Endothelial cell of umbilical vein (primary cell): ENCODE data around the gene KRTCAP2. TPM values are rescaled to one million over a fixed set of nuclear protein-coding genes. Genes with fewer than 3 reads are reported as not detected.

Experiments used
- BruUV-seq: library from RNA; stranded (reverse); fragments of 400-500 nt; replicated peaks from 2 replicates; lab custom pipeline; 2021; lab: Mats Ljungman, UMichigan
- CTCF ChIA-PET: fragments of 300-600, 350-600 bp; sonication (Branson Sonifier 250); formaldehyde crosslinking; loops from one replicate; lab custom pipeline; 2021; ENCODE audit warnings: antibody characterized with exemption, inconsistent platforms; lab: Charles Lee
- POLR2A ChIA-PET: fragments of 300-600, 350-600 bp; sonication (Branson Sonifier 250); formaldehyde crosslinking; loops from one replicate; lab custom pipeline; 2021; ENCODE audit warnings: antibody characterized with exemption, inconsistent platforms; lab: Charles Lee
- DNase-seq: peaks from one replicate; pipeline ENCODE4 v3.0.0-alpha.2; 2011; ENCODE audit warnings: low read depth, low spot score
- FAIRE-seq: peaks from 2 replicates; lab custom pipeline; 2011; peaks lifted over from hg19 to GRCh38; lab: Jason Lieb, UNC
- H2AFZ ChIP-seq: 2 replicates; pipeline ENCODE4 v1.6.0; 2012; ENCODE audit warnings: low read depth, low read length, control low read depth, inconsistent platforms
- H3K27ac ChIP-seq: 2 replicates; pipeline ENCODE4 v1.5.1; 2011; ENCODE audit warnings: low read depth, mild to moderate bottlenecking, control low read depth, low read length, moderate library complexity; ENCODE audit not compliant: insufficient read depth
- H3K27me3 ChIP-seq, 2 experiments: 2 replicates each; pipeline versions ENCODE4 v1.6.0 to v1.6.1; 2011; ENCODE audit warnings: low read length in 2 of 2, mixed read lengths in 1 of 2; ENCODE audit not compliant: control insufficient read depth in 2 of 2, insufficient read depth in 2 of 2
- H3K36me3 ChIP-seq, 2 experiments: 2 replicates in 1 of 2; 3 replicates in 1 of 2; pipeline ENCODE4 v1.5.1; 2011; ENCODE audit warnings: low read length in 2 of 2, mild to moderate bottlenecking in 1 of 2, moderate library complexity in 1 of 2; ENCODE audit not compliant: control insufficient read depth in 2 of 2, insufficient read depth in 2 of 2; ENCODE audit errors: extremely low read depth in 1 of 2
- H3K4me1 ChIP-seq: 3 replicates; pipeline ENCODE4 v1.5.1; 2011; ENCODE audit warnings: mild to moderate bottlenecking, low read length; ENCODE audit not compliant: control insufficient read depth, insufficient read depth; ENCODE audit errors: extremely low read depth
- H3K4me2 ChIP-seq: 2 replicates; pipeline ENCODE4 v1.6.1; 2011; ENCODE audit warnings: low read length, control low read depth, mixed read lengths; ENCODE audit not compliant: insufficient read depth
- H3K4me3 ChIP-seq, 3 experiments: fragments of 200-600 bp in 1 of 3; sonication (generic), shearing (Covaris generic) in 1 of 3; replicated peaks in 1 of 3; 2 replicates each; pipeline ENCODE4 v1.5.1; 2011 to 2016; ENCODE audit warnings: control low read depth in 3 of 3, low read length in 3 of 3, mild to moderate bottlenecking in 2 of 3, inconsistent platforms in 1 of 3, low read depth in 1 of 3, moderate library complexity in 1 of 3; ENCODE audit not compliant: insufficient read depth in 1 of 3
- H3K79me2 ChIP-seq: 2 replicates; pipeline ENCODE4 v1.6.0; 2012; ENCODE audit warnings: low read length, inconsistent platforms; ENCODE audit not compliant: control insufficient read depth, insufficient read depth
- H3K9ac ChIP-seq: replicated peaks from 2 replicates; pipeline ENCODE3; 2011; ENCODE audit warnings: low read length, control low read depth; ENCODE audit not compliant: insufficient read depth; ENCODE audit errors: extremely low read depth
- H3K9me1 ChIP-seq: replicated peaks from 3 replicates; pipeline ENCODE4 v1.6.0; 2011; ENCODE audit warnings: mild to moderate bottlenecking, low read length; ENCODE audit not compliant: control insufficient read depth, insufficient read depth; ENCODE audit errors: extremely low read depth
- H3K9me3 ChIP-seq: replicated peaks from 2 replicates; pipeline ENCODE4 v1.5.1; 2012; ENCODE audit warnings: low read length, inconsistent platforms; ENCODE audit not compliant: control insufficient read depth, insufficient read depth
- H4K20me1 ChIP-seq: replicated peaks from 2 replicates; pipeline ENCODE3; 2011; ENCODE audit warnings: mild to moderate bottlenecking, low read length; ENCODE audit not compliant: control insufficient read depth, insufficient read depth; ENCODE audit errors: extremely low read depth
- CTCF ChIP-seq, 2 donors: IDR thresholded peaks; 1 replicate in 1 of 2; 2 replicates in 1 of 2; pipeline ENCODE4 v1.5.1; 2011; ENCODE audit warnings: low read length in 2 of 2, mild to moderate bottlenecking in 2 of 2, moderate library complexity in 2 of 2, control low read depth in 1 of 2, inconsistent platforms in 1 of 2, low read depth in 1 of 2; ENCODE audit not compliant: insufficient read depth in 1 of 2; ENCODE audit errors: extremely low read depth in 1 of 2
- EZH2 ChIP-seq: IDR thresholded peaks from 2 replicates; pipeline ENCODE4 v1.6.1; 2012; ENCODE audit warnings: borderline replicate concordance, low read depth, mild to moderate bottlenecking, moderate library complexity, low read length, inconsistent platforms; ENCODE audit not compliant: severe bottlenecking
- GATA2 ChIP-seq: IDR thresholded peaks from 2 replicates; pipeline ENCODE4 v1.7.0; 2011; ENCODE audit warnings: low read depth, mild to moderate bottlenecking, moderate library complexity, mixed read lengths, low read length; ENCODE audit not compliant: insufficient read length, insufficient read depth
- JUN ChIP-seq: IDR thresholded peaks from 2 replicates; pipeline ENCODE4 v1.6.1; 2011; ENCODE audit warnings: borderline replicate concordance, low read depth; ENCODE audit not compliant: insufficient read length, insufficient read depth
- MAX ChIP-seq: IDR thresholded peaks from 2 replicates; pipeline ENCODE4 v1.6.1; 2011; ENCODE audit not compliant: insufficient read depth, insufficient read length
- POLR2AphosphoS5 ChIP-seq: IDR thresholded peaks from 2 replicates; pipeline ENCODE4 v1.6.1; 2012; ENCODE audit warnings: low read depth, mild to moderate bottlenecking, control low read depth, low read length, moderate library complexity; ENCODE audit not compliant: insufficient read depth
- dilution Hi-C: fragments of 300-500 bp; cut with MboI; formaldehyde crosslinking; loops from one replicate; pipeline ENCODE4 v1.15.0; 2019; ENCODE audit warnings: low sequenced_read_pairs; ENCODE audit not compliant: extremely low pct_ligation_motif_present
- intact Hi-C: fragments of 100-400 bp; cut with micrococcal nuclease; formaldehyde crosslinking; loops from one replicate; pipeline ENCODE4 v1.10.0; 2022
- polyA plus RNA-seq, 4 experiments: library from polyadenylated mRNA; depleted of rRNA in 3 of 4; stranded (reverse) in 3 of 4; unstranded in 1 of 4; fragments of >200 nt; gene quantifications; 2 replicates each; pipeline versions ENCODE4 v1.2.1 to v1.2.3, GENCODE V29; 2011 to 2012; ENCODE audit warnings: missing spikeins in 1 of 4
- total RNA-seq: library from RNA; stranded (reverse); gene quantifications from 2 replicates; pipeline ENCODE4 v1.2.3, GENCODE V29; 2021

KRTCAP2 gene
- total and polyA plus RNA-seq, 2 donors (not counting 3 experiments of a cell fraction or from before 2014, with no cell fraction given) = 207 to 362 TPM

GRCh38 chr1:155124503-155125463, 48.3 kb downstream of the KRTCAP2 start:
- BruUV-seq = no TSS peak
- H3K27ac ChIP-seq = peak overlapping the region; percentile 90

More at GRCh38 chr1:155124503-155125463, 48.3 kb downstream of the KRTCAP2 start:
- DNase-seq (peak; percentile 83), FAIRE-seq (peak; percentile 55)
- peak overlapping the region; percentile 59 for H3K9ac ChIP-seq
- no peaks in the 10 kb centered on the region for H3K9me1 ChIP-seq
- H4K20me1 ChIP-seq = no peaks in the 10 kb centered on the region
- H3K79me2 ChIP-seq = peaks cover 10% of the 10 kb centered on the region
- no peak overlapping the region for H3K4me3 ChIP-seq
- H3K4me2 ChIP-seq = peak overlapping the region; percentile 33
- peaks cover 0 to 4% of the 10 kb centered on the region in 2 experiments for H3K27me3 ChIP-seq
- ChIA-PET CTCF (interaction anchor here (0.6 to 15.5 kb wide), 11 partner anchors 9 to 844 kb away, joined by 3 to 204 read pairs (median 5); partner anchors contain the start of genes KRTCAP2 and SLC50A1), POLR2A (interaction anchor here (0.7 kb wide), 1 partner anchor 164 kb away, joined by 3 read pairs; no protein-coding TSS in a partner anchor)
- TF ChIP-seq JUN = peak; percentile 29
- TF ChIP-seq CTCF (IDR thresholded peaks at IDR 0.05; ENCODE audit: extremely low read depth in 1 of 2, insufficient read depth in 1 of 2, low read depth in 1 of 2, low read length in 2 of 2) = no peak
- peak; percentile 60 for TF ChIP-seq POLR2AphosphoS5
- no peak for TF ChIP-seq GATA2
- TF ChIP-seq EZH2 = no peak
- peak; percentile 14 for TF ChIP-seq MAX
- H2AFZ ChIP-seq = no peak overlapping the region
- intact Hi-C loops (loop anchor here (1.0 to 5.0 kb wide), 2 partner anchors 30 to 152 kb away; partner anchors contain the start of genes CKS1B and SHC1), dilution Hi-C loops (no loop called here)
- no peaks in the 10 kb centered on the region for H3K9me3 ChIP-seq
- peaks cover 0 to under 1% of the 10 kb centered on the region in 2 experiments for H3K36me3 ChIP-seq
- H3K4me1 ChIP-seq = peaks cover 43% of the 10 kb centered on the region
